MCF 10A (cell line): ENCODE results near the gene UBAC1. TPM values are rescaled to one million over a fixed set of nuclear protein-coding genes. Genes with fewer than 3 reads are reported as not detected.
"Not testable (repeated sequence)": the region's sequence is repeated elsewhere in the genome, so short reads cannot be mapped to it uniquely, and the experiment has no call there.

Source experiments
- BruUV-seq: library from RNA; stranded (reverse); fragments of 400-500 nt; replicated peaks from 2 replicates; lab custom pipeline; 2021; lab: Mats Ljungman, UMichigan
- CTCF ChIA-PET: fragments of 300-600 bp; sonication (Branson Sonifier 250); formaldehyde crosslinking; extraction: SDS; loops from one replicate; lab custom pipeline; 2021; ENCODE audit warnings: antibody characterized with exemption, inconsistent platforms; lab: Yijun Ruan, JAX
- POLR2A ChIA-PET: fragments of 300-600, 350-650 bp; sonication (Branson Sonifier 250); formaldehyde crosslinking; extraction: SDS; loops from one replicate; lab custom pipeline; 2020; ENCODE audit warnings: antibody characterized with exemption, inconsistent platforms; lab: Yijun Ruan, JAX
- DNase-seq: peaks from one replicate; pipeline ENCODE4 v3.0.0-alpha.2; 2018; ENCODE audit not compliant: unreplicated experiment
- H3K27ac Mint-ChIP-seq: one replicate; pipeline ENCODE4 v1.8.0; 2022; ENCODE audit warnings: mild to moderate bottlenecking, low read depth, mixed read lengths; ENCODE audit not compliant: unreplicated experiment
- H3K27me3 Mint-ChIP-seq: one replicate; pipeline ENCODE4 v1.8.0; 2022; ENCODE audit warnings: mixed read lengths; ENCODE audit not compliant: insufficient read depth, unreplicated experiment
- H3K36me3 Mint-ChIP-seq: one replicate; pipeline ENCODE4 v1.8.0; 2022; ENCODE audit warnings: mild to moderate bottlenecking, moderate library complexity, mixed read lengths; ENCODE audit not compliant: insufficient read depth, unreplicated experiment
- H3K4me1 Mint-ChIP-seq: one replicate; pipeline ENCODE4 v1.8.0; 2022; ENCODE audit warnings: mixed read lengths; ENCODE audit not compliant: insufficient read depth, unreplicated experiment
- H3K4me3 Mint-ChIP-seq: one replicate; pipeline ENCODE4 v1.8.0; 2022; ENCODE audit warnings: mild to moderate bottlenecking, moderate library complexity, mixed read lengths; ENCODE audit not compliant: unreplicated experiment
- H3K9me3 Mint-ChIP-seq: one replicate; pipeline ENCODE4 v1.8.0; 2022; ENCODE audit warnings: mixed read lengths; ENCODE audit not compliant: unreplicated experiment
- intact Hi-C: fragments of 100-400 bp; cut with micrococcal nuclease; formaldehyde crosslinking; loops from 2 replicates; pipeline ENCODE4 v1.14.1; 2022
- total RNA-seq: library from RNA; stranded (reverse); gene quantifications from 2 replicates; pipeline ENCODE4 v1.2.3, GENCODE V29; 2022
- TF ChIP-seq, protein P1 (sequence below): fragments of 200-600 bp; IDR thresholded peaks from one replicate; pipeline ENCODE4 v1.8.0; 2022; ENCODE audit warnings: antibody characterized with exemption, mild to moderate bottlenecking; ENCODE audit not compliant: unreplicated experiment

Gene UBAC1
- total RNA-seq, 1 experiment from 2014 or later, result 34.7 TPM

- intact Hi-C loops, result no loop called here
- H3K4me3 Mint-ChIP-seq, result no peak overlapping the region
- H3K27me3 Mint-ChIP-seq, result no peaks in the 10 kb centered on the region
- TF ChIP-seq, protein P1, sequence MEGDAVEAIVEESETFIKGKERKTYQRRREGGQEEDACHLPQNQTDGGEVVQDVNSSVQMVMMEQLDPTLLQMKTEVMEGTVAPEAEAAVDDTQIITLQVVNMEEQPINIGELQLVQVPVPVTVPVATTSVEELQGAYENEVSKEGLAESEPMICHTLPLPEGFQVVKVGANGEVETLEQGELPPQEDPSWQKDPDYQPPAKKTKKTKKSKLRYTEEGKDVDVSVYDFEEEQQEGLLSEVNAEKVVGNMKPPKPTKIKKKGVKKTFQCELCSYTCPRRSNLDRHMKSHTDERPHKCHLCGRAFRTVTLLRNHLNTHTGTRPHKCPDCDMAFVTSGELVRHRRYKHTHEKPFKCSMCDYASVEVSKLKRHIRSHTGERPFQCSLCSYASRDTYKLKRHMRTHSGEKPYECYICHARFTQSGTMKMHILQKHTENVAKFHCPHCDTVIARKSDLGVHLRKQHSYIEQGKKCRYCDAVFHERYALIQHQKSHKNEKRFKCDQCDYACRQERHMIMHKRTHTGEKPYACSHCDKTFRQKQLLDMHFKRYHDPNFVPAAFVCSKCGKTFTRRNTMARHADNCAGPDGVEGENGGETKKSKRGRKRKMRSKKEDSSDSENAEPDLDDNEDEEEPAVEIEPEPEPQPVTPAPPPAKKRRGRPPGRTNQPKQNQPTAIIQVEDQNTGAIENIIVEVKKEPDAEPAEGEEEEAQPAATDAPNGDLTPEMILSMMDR, result no peak
- H3K9me3 Mint-ChIP-seq, result no peaks in the 10 kb centered on the region
- H3K27ac Mint-ChIP-seq, result peak overlapping the region; percentile 90
- CTCF ChIA-PET, result no interaction called here
- no TSS peak for BruUV-seq
- POLR2A ChIA-PET, result no interaction called here
- H3K36me3 Mint-ChIP-seq, result peaks cover 63% of the 10 kb centered on the region
- DNase-seq, result no peak
- H3K4me1 Mint-ChIP-seq, result peaks cover 29% of the 10 kb centered on the region
Observed at GRCh38 chr9:135947582-135947981, 13.6 kb downstream of the UBAC1 start.

DNA sequence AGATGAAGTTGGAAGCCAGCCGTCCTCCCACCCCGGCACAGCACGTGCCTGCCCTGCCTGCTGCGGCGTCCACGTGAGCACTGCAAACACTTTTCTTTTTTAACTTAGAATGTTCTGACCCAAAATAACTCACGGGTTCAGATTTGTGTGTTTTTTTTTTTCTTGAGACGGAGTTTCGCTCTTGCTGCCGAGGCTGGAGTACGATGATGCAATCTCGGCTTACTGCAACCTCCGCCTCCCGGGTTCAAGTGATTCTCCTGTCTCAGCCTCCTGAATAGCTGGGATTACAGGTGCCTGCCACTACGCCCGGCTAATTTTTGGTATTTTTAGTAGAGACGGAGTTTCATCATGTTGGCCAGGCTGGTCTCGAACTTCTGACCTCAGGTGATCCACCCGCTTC is 14.1 kb downstream of the UBAC1 start:
- H3K27me3 Mint-ChIP-seq, intact Hi-C loops, H3K9me3 Mint-ChIP-seq, H3K27ac Mint-ChIP-seq, BruUV-seq, H3K4me3 Mint-ChIP-seq, DNase-seq, POLR2A ChIA-PET, CTCF ChIA-PET: not testable (repeated sequence)
- H3K4me1 Mint-ChIP-seq, result peaks cover 24% of the 10 kb centered on the region
- H3K36me3 Mint-ChIP-seq, result peaks cover 58% of the 10 kb centered on the region

GRCh38 chr9:135946392-135946994 is 14.7 kb downstream of the UBAC1 start:
- TF ChIP-seq, protein P1, result no peak
- H3K9me3 Mint-ChIP-seq, result no peaks in the 10 kb centered on the region
- ChIA-PET POLR2A (no interaction called here), CTCF (no interaction called here)
- BruUV-seq, result no TSS peak
- H3K4me1 Mint-ChIP-seq, result peaks cover 19% of the 10 kb centered on the region
- H3K4me3 Mint-ChIP-seq, result no peak overlapping the region
- H3K27ac Mint-ChIP-seq, result no peak overlapping the region
- no peak for DNase-seq
- H3K27me3 Mint-ChIP-seq, result no peaks in the 10 kb centered on the region
- peaks cover 54% of the 10 kb centered on the region for H3K36me3 Mint-ChIP-seq
- intact Hi-C loops, result no loop called here

DNA sequence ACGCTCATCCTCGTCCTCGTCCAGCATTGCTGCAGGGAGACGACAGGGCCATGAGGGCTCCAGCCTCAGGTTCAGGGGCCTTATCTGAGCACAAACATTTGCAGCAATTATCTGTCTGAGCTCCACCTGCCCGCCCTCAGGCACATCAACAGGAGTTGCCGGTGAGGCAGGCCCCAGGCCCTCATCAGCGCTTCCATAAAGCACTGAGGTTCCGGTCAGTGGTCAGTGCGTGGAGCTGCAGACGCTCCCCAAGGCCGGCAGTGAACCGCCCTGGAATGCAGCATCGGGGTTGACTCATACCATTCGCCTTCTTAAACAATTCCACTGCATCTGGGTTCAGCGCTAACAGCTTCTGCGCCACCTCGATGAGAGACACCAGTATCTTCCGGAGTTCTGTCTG is 15.2 kb downstream of the UBAC1 start:
- ChIA-PET CTCF (no interaction called here), POLR2A (no interaction called here)
- TF ChIP-seq, protein P1, result no peak
- no TSS peak for BruUV-seq
- H3K36me3 Mint-ChIP-seq, result peaks cover 54% of the 10 kb centered on the region
- H3K9me3 Mint-ChIP-seq, result no peaks in the 10 kb centered on the region
- H3K4me3 Mint-ChIP-seq, result no peak overlapping the region
- H3K4me1 Mint-ChIP-seq, result peaks cover 19% of the 10 kb centered on the region
- DNase-seq, result no peak
- H3K27me3 Mint-ChIP-seq, result no peaks in the 10 kb centered on the region
- no peak overlapping the region for H3K27ac Mint-ChIP-seq
- intact Hi-C loops, result no loop called here
